HEK293 (cell line): ENCODE results near the gene CAPZB.
A peak's percentile ranks its signal among the peaks of the same experiment; 100 is the strongest.

Experiments
- CTCF ChIA-PET: fragments of 350-600 bp; formaldehyde crosslinking; extraction: SDS; loops from one replicate; lab custom pipeline; 2021; ENCODE audit warnings: antibody characterized with exemption; lab: Yijun Ruan, JAX
- POLR2A ChIA-PET: fragments of 300-600 bp; formaldehyde crosslinking; extraction: SDS; loops from one replicate; lab custom pipeline; 2020; ENCODE audit warnings: antibody characterized with exemption, inconsistent platforms; lab: Yijun Ruan, JAX
- H3K27ac ChIP-seq: fragments of 200-500 bp; sonication (Bioruptor generic); 2 replicates; pipeline ENCODE4 v1.5.1; 2014; ENCODE audit warnings: low read depth, low read length, control low read depth, inconsistent platforms; ENCODE audit errors: extremely low read depth
- H3K36me3 ChIP-seq, 2 experiments: fragments of 200-500 bp in 1 of 2; sonication (Bioruptor generic) in 1 of 2; 1 replicate in 1 of 2; 2 replicates in 1 of 2; pipeline ENCODE4 v1.5.1; 2014 to 2017; ENCODE audit warnings: inconsistent platforms in 2 of 2, low read length in 2 of 2; ENCODE audit not compliant: control insufficient read depth in 2 of 2, insufficient read depth in 1 of 2
- H3K4me1 ChIP-seq: fragments of 200-500 bp; sonication (Bioruptor generic); 2 replicates; pipeline ENCODE4 v1.5.1; 2014; ENCODE audit warnings: mild to moderate bottlenecking, low read length, inconsistent platforms; ENCODE audit not compliant: control insufficient read depth, insufficient read depth
- H3K4me3 ChIP-seq: 2 replicates; pipeline ENCODE4 v1.5.1; 2011; ENCODE audit warnings: low read depth, mild to moderate bottlenecking, control low read depth, low read length, moderate library complexity
- H3K9me3 ChIP-seq: fragments of 200-500 bp; sonication (Bioruptor generic); 2 replicates; pipeline ENCODE4 v1.5.1; 2014; ENCODE audit warnings: low read depth, low read length, inconsistent platforms; ENCODE audit not compliant: control insufficient read depth, insufficient read depth
- AEBP2 ChIP-seq: fragments of 450-650 bp; formaldehyde crosslinking; IDR thresholded peaks from 2 replicates; pipeline ENCODE4 v1.5.1; 2016; ENCODE audit warnings: missing biosample characterization, missing genetic modification characterization, borderline replicate concordance
- BCL11B ChIP-seq: fragments of 450-650 bp; formaldehyde crosslinking; IDR thresholded peaks from 2 replicates; pipeline ENCODE4 v1.5.1; 2016; ENCODE audit warnings: low read depth, missing biosample characterization, missing genetic modification characterization
- ELK4 ChIP-seq: IDR thresholded peaks from 2 replicates; pipeline ENCODE4 v1.6.1; 2011; ENCODE audit warnings: mild to moderate bottlenecking, low read depth, low read length, borderline replicate concordance
- GFI1B ChIP-seq: fragments of 450-650 bp; formaldehyde crosslinking; IDR thresholded peaks from 2 replicates; pipeline ENCODE4 v1.5.1; 2016; ENCODE audit warnings: missing biosample characterization, missing genetic modification characterization
- GLI4 ChIP-seq: fragments of 450-650 bp; formaldehyde crosslinking; IDR thresholded peaks from 2 replicates; pipeline ENCODE4 v1.5.1; 2016; ENCODE audit warnings: missing biosample characterization, missing genetic modification characterization
- HIC1 ChIP-seq: fragments of 450-650 bp; formaldehyde crosslinking; IDR thresholded peaks from 2 replicates; pipeline ENCODE4 v1.5.1; 2016; ENCODE audit warnings: missing biosample characterization, missing genetic modification characterization
- HOXC10 ChIP-seq: sonication (generic); formaldehyde crosslinking; IDR thresholded peaks from 2 replicates; pipeline ENCODE4 v1.8.1; 2023; ENCODE audit warnings: mild to moderate bottlenecking, missing genetic modification reagents
- OSR2 ChIP-seq: fragments of 450-650 bp; formaldehyde crosslinking; IDR thresholded peaks from 2 replicates; pipeline ENCODE4 v1.5.1; 2016; ENCODE audit warnings: missing biosample characterization, missing genetic modification characterization
- PRDM6 ChIP-seq: fragments of 450-650 bp; formaldehyde crosslinking; IDR thresholded peaks from 2 replicates; pipeline ENCODE4 v1.5.1; 2017; ENCODE audit warnings: missing biosample characterization, missing genetic modification characterization
- YY1 ChIP-seq: fragments of 450-650 bp; formaldehyde crosslinking; IDR thresholded peaks from 2 replicates; pipeline ENCODE4 v1.5.1; 2018; ENCODE audit warnings: missing biosample characterization, missing genetic modification characterization
- YY2 ChIP-seq: fragments of 450-650 bp; formaldehyde crosslinking; IDR thresholded peaks from 2 replicates; pipeline ENCODE4 v1.5.1; 2016; ENCODE audit warnings: missing biosample characterization, missing genetic modification characterization
- ZNF121 ChIP-seq: fragments of 450-650 bp; formaldehyde crosslinking; IDR thresholded peaks from 2 replicates; pipeline ENCODE4 v1.5.1; 2016; ENCODE audit warnings: missing biosample characterization, missing genetic modification characterization
- ZNF16 ChIP-seq: fragments of 450-650 bp; formaldehyde crosslinking; IDR thresholded peaks from 2 replicates; pipeline ENCODE4 v1.5.1; 2016; ENCODE audit warnings: low read depth, missing biosample characterization, missing genetic modification characterization
- ZNF169 ChIP-seq: fragments of 450-650 bp; formaldehyde crosslinking; IDR thresholded peaks from 2 replicates; pipeline ENCODE4 v1.5.1; 2016; ENCODE audit warnings: missing biosample characterization, missing genetic modification characterization
- ZNF274 ChIP-seq, 2 experiments: fragments of 200-500 bp in 1 of 2; fragments of 450-650 bp in 1 of 2; sonication (Bioruptor generic) in 1 of 2; formaldehyde crosslinking in 1 of 2; IDR thresholded peaks; 2 replicates each; pipeline versions ENCODE4 v1.5.1 to v1.6.1; 2014 to 2016; ENCODE audit warnings: borderline replicate concordance in 1 of 2, inconsistent platforms in 1 of 2, low read length in 1 of 2, missing biosample characterization in 1 of 2, missing genetic modification characterization in 1 of 2
- ZNF335 ChIP-seq: fragments of 450-650 bp; formaldehyde crosslinking; conservative IDR thresholded peaks from 2 replicates; pipeline ENCODE4 v1.5.1; 2016; ENCODE audit warnings: missing biosample characterization, missing genetic modification characterization
- ZNF354C ChIP-seq: fragments of 450-650 bp; formaldehyde crosslinking; IDR thresholded peaks from 2 replicates; pipeline ENCODE4 v1.5.1; 2016; ENCODE audit warnings: missing biosample characterization, missing genetic modification characterization, low read depth, borderline replicate concordance
- ZNF433 ChIP-seq: fragments of 450-650 bp; formaldehyde crosslinking; IDR thresholded peaks from 2 replicates; pipeline ENCODE4 v1.5.1; 2016; ENCODE audit warnings: missing biosample characterization, missing genetic modification characterization, low read depth
- ZNF571 ChIP-seq: fragments of 450-650 bp; formaldehyde crosslinking; IDR thresholded peaks from 2 replicates; pipeline ENCODE4 v1.5.0; 2017; ENCODE audit warnings: missing biosample characterization, missing genetic modification characterization
- ZNF837 ChIP-seq: fragments of 450-650 bp; formaldehyde crosslinking; IDR thresholded peaks from 2 replicates; pipeline ENCODE4 v1.5.1; 2016; ENCODE audit warnings: missing biosample characterization, missing genetic modification characterization
- ZSCAN16 ChIP-seq: fragments of 450-650 bp; formaldehyde crosslinking; IDR thresholded peaks from 2 replicates; pipeline ENCODE4 v1.5.1; 2016; ENCODE audit warnings: missing biosample characterization, missing genetic modification characterization
- ZXDB ChIP-seq: fragments of 450-650 bp; formaldehyde crosslinking; IDR thresholded peaks from 2 replicates; pipeline ENCODE4 v1.5.1; 2016; ENCODE audit warnings: missing biosample characterization, missing genetic modification characterization
- TF ChIP-seq, protein P1 (sequence below): fragments of 450-650 bp; IDR thresholded peaks from 2 replicates; pipeline ENCODE4 v1.5.1; 2018; ENCODE audit warnings: missing biosample characterization, mild to moderate bottlenecking, missing genetic modification characterization

CAPZB gene

GRCh38 chr1:19352839-19353238 lies 132.5 kb downstream of the CAPZB start:
- ChIA-PET CTCF (interaction anchor here (2.0 kb wide), 1 partner anchor 8 kb away, joined by 7 read pairs; no protein-coding TSS in a partner anchor), POLR2A (no interaction called here)
- H3K4me1 ChIP-seq, result no peaks in the 10 kb centered on the region
- H3K27ac ChIP-seq, result no peak overlapping the region
- H3K36me3 ChIP-seq, result peaks cover 0 to 90% of the 10 kb centered on the region in 2 experiments; a peak in 2 of 3 replicates
- H3K4me3 ChIP-seq, result no peak overlapping the region
- H3K9me3 ChIP-seq, result no peaks in the 10 kb centered on the region
- 0 out of 2 replicates have a peak, but pooled peaks have one; percentile 18 for TF ChIP-seq HIC1
- TF ChIP-seq HOXC10 (CRISPR knock-in tag), result no peak
- no peak for TF ChIP-seq ZNF354C
- no peak for TF ChIP-seq ELK4

GRCh38 chr1:19351873-19352272 lies 133.5 kb downstream of the CAPZB start:
- CTCF ChIA-PET, result interaction anchor here (0.6 kb wide), 2 partner anchors 230 to 1286 kb away, joined by 3 read pairs; no protein-coding TSS in a partner anchor
- Histone ChIP-seq H3K4me1 (no peaks in the 10 kb centered on the region), H3K36me3 (peaks cover 0 to 89% of the 10 kb centered on the region in 2 experiments; a peak in 2 of 3 replicates), H3K27ac (no peak overlapping the region), H3K4me3 (no peak overlapping the region), H3K9me3 (no peaks in the 10 kb centered on the region)
- TF ChIP-seq ZNF433 (tag by site-specific recombination), result no peak
- TF ChIP-seq GFI1B (tag by site-specific recombination), result no peak
- no peak for TF ChIP-seq ZNF335
- TF ChIP-seq AEBP2 (tag by site-specific recombination), result no peak
- no peak for TF ChIP-seq OSR2 (tag by site-specific recombination)
- no peak for TF ChIP-seq ZNF571
- TF ChIP-seq ZXDB, result no peak
- no peak for TF ChIP-seq BCL11B (tag by site-specific recombination)
- no peak for TF ChIP-seq ZNF121
- TF ChIP-seq YY2 (tag by site-specific recombination), result no peak
- TF ChIP-seq GLI4 (tag by site-specific recombination), result no peak
- no peak for TF ChIP-seq YY1 (tag by site-specific recombination)
- TF ChIP-seq, protein P1, sequence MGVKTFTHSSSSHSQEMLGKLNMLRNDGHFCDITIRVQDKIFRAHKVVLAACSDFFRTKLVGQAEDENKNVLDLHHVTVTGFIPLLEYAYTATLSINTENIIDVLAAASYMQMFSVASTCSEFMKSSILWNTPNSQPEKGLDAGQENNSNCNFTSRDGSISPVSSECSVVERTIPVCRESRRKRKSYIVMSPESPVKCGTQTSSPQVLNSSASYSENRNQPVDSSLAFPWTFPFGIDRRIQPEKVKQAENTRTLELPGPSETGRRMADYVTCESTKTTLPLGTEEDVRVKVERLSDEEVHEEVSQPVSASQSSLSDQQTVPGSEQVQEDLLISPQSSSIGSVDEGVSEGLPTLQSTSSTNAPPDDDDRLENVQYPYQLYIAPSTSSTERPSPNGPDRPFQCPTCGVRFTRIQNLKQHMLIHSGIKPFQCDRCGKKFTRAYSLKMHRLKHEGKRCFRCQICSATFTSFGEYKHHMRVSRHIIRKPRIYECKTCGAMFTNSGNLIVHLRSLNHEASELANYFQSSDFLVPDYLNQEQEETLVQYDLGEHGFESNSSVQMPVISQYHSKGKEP (tag by site-specific recombination), result no peak
- no peak for TF ChIP-seq ZNF274 (IDR thresholded peaks at IDR 0.05; ENCODE audit: low read length)
- TF ChIP-seq ZNF274 (tag by site-specific recombination; IDR thresholded peaks at IDR 0.05; ENCODE audit: borderline replicate concordance), result no peak
- TF ChIP-seq ZNF16 (tag by site-specific recombination), result no peak
- no peak for TF ChIP-seq ZSCAN16 (tag by site-specific recombination)
- no peak for TF ChIP-seq ZNF169 (tag by site-specific recombination)
- TF ChIP-seq ZNF837 (tag by site-specific recombination), result no peak
- TF ChIP-seq PRDM6, result no peak
- POLR2A ChIA-PET, result interaction anchor here (0.7 kb wide), 1 partner anchor 591 kb away, joined by 4 read pairs; no protein-coding TSS in a partner anchor
